Right ventricle myocardium superior (tissue), 1 donor: ENCODE data around the gene RNF182. TPM values are rescaled to one million over a fixed set of nuclear protein-coding genes. Genes with fewer than 3 reads are reported as not detected.
"Not testable (repeated sequence)": the region's sequence is repeated elsewhere in the genome, so short reads cannot be mapped to it uniquely, and the experiment has no call there.

Experiments used
- ATAC-seq: fragments of 200-7000 bp; cut with Tn5 transposase; one replicate; pipeline ENCODE4 v1.9.1; 2020; ENCODE audit warnings: mild to moderate bottlenecking; ENCODE audit not compliant: poor library complexity
- DNase-seq: peaks from one replicate; pipeline ENCODE4 v3.0.0-alpha.2; 2020
- intact Hi-C: fragments of 100-400 bp; cut with DNase I; formaldehyde crosslinking; loops from one replicate; pipeline ENCODE4 v1.11.2; 2022
- total RNA-seq: library from RNA; stranded (reverse); fragmentation: NEBNext Ultra II Directional; extraction: Animal tissue kit (Norgen Biotek cat#: 25700); gene quantifications from one replicate; pipeline ENCODE4 v1.2.1, GENCODE V29; 2021
- donor health status: DM: no; HTN: yes; CAD: no; lungs with severe emphysema.

Gene RNF182
- total RNA-seq, 1 donor from 2014 or later = not detected

GRCh38 chr6:13943943-13944342 is 19.2 kb downstream of the RNF182 start:
- DNase-seq (no peak), ATAC-seq (no peak)

GRCh38 chr6:13946506-13946905 is 21.8 kb downstream of the RNF182 start:
- DNase-seq (no peak), ATAC-seq (no peak)
- intact Hi-C loops = no loop called here

More at GRCh38 chr6:13943943-13944342, 19.2 kb downstream of the RNF182 start:
- intact Hi-C loops = no loop called here

- no peak for ATAC-seq
- intact Hi-C loops = no loop called here
These were observed 22.9 kb downstream of the RNF182 start for GRCh38 chr6:13947611-13948178.

GRCh38 chr6:13952101-13952500 is 27.3 kb downstream of the RNF182 start:
- intact Hi-C loops = no loop called here
- DNase-seq = no peak
- ATAC-seq = no peak

More at GRCh38 chr6:13947611-13948178, 22.9 kb downstream of the RNF182 start:
- no peak for DNase-seq

GRCh38 chr6:13953061-13953705 is 28.4 kb downstream of the RNF182 start:
- intact Hi-C loops = no loop called here
- ATAC-seq (no peak), DNase-seq (no peak)

- DNase-seq (no peak), ATAC-seq (no peak)
- intact Hi-C loops = no loop called here
These were observed 40.9 kb downstream of the RNF182 start for GRCh38 chr6:13965582-13966127.

GRCh38 chr6:13971303-13971702 is 46.6 kb downstream of the RNF182 start:
- DNase-seq (no peak), ATAC-seq (no peak)
- intact Hi-C loops = no loop called here

DNA sequence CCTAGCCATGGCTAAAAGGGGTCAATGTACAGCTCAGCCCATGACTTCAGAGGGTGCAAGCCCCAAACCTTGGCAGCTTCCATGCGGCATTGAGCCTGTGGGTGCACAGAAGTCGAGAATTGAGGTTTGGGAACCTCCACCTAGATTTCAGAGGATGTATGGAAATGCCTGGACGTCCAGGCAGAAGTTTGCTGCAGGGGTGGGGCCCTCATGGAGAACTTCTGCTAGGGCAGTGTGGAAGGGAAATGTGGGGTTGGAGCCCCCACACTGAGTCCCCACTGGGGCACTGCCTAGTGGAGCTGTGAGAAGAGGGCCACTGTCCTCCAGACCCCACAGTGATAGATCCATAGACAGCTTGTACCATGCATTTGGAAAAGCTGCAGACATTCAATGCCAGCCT is 47.9 kb downstream of the RNF182 start:
- ATAC-seq, intact Hi-C loops, DNase-seq: not testable (repeated sequence)

GRCh38 chr6:13973422-13973821 is 48.7 kb downstream of the RNF182 start:
- ATAC-seq, intact Hi-C loops, DNase-seq: not testable (repeated sequence)

DNA sequence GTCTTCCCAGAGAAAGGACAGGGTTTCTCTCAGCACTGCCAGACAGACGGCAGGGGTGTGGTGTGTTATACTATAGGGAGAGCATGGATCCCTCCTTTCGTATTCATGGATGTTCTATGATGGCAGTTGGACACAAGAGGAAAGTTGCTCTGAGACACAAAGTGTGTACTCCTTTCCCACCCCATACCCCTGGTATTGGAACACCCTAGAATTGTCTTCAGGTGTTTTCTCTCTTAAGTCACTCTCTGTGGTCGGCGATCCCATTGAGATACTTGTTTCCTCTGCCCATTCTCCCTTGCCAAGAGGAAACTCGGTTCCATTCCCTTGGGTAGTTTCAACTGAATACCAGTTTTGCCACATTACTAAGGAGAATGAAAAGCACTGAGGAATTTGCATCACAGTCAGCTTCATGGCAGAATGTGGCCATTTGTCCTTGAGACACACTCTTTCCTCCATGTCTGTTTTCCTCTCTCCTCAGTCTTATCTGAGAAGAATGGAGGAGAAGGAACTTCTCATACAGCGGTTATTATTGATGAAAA is 53.4 kb downstream of the RNF182 start:
- DNase-seq (no peak), ATAC-seq (no peak)
- intact Hi-C loops = no loop called here

- intact Hi-C loops = no loop called here
- DNase-seq (no peak), ATAC-seq (no peak)
These were observed 54.0 kb downstream of the RNF182 start for GRCh38 chr6:13978787-13979186.

DNA sequence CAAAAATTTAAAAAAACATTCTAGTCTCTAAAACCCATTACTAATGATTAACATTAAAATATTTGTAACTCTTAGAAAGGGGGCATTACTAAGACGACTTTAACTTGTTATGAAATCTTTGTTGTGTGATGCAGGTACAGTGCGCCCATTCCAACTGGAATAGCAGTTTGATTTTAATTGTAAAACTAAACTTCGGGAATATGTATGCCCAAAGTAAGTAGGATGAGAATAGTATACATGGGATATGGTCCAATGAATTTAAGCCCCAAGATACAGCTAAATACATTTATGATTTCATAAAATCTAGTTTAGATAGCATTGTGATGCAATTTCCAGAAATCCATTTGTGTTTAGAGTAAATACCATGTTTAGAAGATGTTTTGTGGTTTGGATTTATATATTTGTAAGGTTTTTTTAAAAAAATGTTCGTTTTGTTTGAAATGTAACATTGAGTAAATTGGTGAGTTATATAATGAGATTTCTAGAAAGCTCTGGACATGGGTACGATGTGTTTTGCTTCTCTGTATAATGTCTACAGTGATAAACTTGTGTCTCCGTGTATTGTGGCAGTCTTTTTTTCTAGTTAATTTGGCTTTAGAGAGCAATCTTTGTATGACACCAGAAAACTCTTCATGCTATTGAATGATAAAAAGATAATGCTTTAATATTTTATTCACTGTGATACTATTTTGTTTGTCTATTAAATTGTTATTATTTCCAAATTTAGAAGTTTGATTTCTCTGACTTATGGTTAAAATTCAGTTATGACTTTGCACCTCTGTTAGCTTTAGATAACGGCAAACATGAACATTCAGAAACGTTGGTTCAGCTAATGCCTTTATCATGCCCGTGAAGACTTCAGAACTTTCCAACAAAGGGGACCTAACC is 54.8 kb downstream of the RNF182 start:
- DNase-seq (no peak), ATAC-seq (no peak)
- intact Hi-C loops = no loop called here

DNA sequence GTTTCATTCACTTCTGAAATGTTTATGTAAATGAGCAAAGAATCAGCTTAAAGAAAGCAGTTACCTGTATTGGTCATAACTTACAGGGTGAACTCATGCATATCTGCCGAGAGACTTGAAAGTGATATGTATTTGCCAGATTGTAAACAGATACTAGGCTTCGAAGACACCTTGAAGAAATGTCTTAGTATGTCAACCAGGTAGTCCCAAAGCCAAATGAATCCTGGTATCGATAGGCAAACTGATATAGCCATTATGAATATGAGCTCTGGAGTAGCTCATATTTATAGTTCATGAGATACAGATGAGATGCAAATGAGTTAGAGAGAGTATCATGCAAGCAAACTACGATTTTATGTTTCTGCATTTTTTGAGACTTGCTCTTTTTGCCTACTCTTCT is 55.8 kb downstream of the RNF182 start:
- intact Hi-C loops = no loop called here
- ATAC-seq = no peak
- no peak for DNase-seq

- intact Hi-C loops = no loop called here
- DNase-seq (no peak), ATAC-seq (no peak)
These were observed 61.0 kb downstream of the RNF182 start for GRCh38 chr6:13985663-13986325.

- ATAC-seq (no peak), DNase-seq (no peak)
- intact Hi-C loops = no loop called here
These were observed 62.1 kb downstream of the RNF182 start for GRCh38 chr6:13986700-13987399.

- DNase-seq (no peak), ATAC-seq (no peak)
- intact Hi-C loops = no loop called here
These were observed 62.7 kb downstream of the RNF182 start for GRCh38 chr6:13987400-13987865.

DNA sequence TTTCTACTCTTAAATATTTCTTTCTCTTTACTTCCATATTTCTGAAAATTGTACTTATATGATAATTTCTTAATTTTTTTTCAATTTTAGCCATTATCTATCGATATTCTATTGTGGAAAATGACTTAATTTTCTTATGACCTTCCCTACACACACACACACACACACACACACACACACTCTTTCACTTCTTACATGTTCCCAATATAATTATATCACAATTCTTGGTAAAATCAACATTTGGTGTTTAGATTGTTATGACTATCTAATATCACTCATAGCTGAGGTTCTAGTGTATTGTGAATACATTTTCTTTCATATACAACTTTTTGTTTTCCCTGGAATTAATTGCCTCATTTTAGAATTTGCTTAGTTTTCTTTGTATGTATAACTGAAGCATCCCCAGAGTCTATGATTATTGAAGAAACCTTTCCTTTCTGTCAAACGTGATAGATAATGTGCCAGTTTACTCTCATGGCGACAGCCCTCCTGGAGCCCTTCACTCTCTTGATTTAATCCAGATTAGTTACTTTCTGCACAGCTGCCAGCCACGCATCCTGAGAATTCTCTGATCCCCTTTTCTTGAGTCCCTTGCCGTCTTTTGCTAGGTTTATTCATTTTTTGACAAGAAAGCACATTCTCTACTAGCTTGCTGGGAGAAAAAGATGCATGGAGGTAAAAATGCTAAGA is 63.4 kb downstream of the RNF182 start:
- intact Hi-C loops = no loop called here
- no peak for DNase-seq
- no peak for ATAC-seq
